RWPE2 (cell line): ENCODE data around the gene APBB1IP.

ENCODE experiments used
- ATAC-seq: fragments of 200-7000 bp; cut with Tn5 transposase; 3 replicates; pipeline ENCODE4 v1.9.1; 2021; ENCODE audit warnings: low read depth
- DNase-seq: peaks from one replicate; pipeline ENCODE4 v3.0.0-alpha.2; 2020; ENCODE audit warnings: low spot score
- H3K27ac ChIP-seq: fragments of 450-650 bp; 2 replicates; pipeline ENCODE4 v1.5.1; 2017; ENCODE audit warnings: mild to moderate bottlenecking; ENCODE audit not compliant: poor library complexity, severe bottlenecking
- H3K27me3 ChIP-seq: fragments of 250-450 bp; sonication (Bioruptor Pico); 2 replicates; pipeline ENCODE4 v1.5.1; 2021; ENCODE audit warnings: mild to moderate bottlenecking, moderate library complexity; ENCODE audit not compliant: insufficient read depth, poor library complexity, severe bottlenecking
- H3K36me3 ChIP-seq: fragments of 250-450 bp; sonication (Bioruptor Pico); 2 replicates; pipeline ENCODE4 v1.5.1; 2020; ENCODE audit warnings: low read depth, mild to moderate bottlenecking, moderate library complexity
- H3K4me1 ChIP-seq: fragments of 250-450 bp; sonication (Bioruptor Pico); 2 replicates; pipeline ENCODE4 v1.5.1; 2021; ENCODE audit warnings: mild to moderate bottlenecking, moderate library complexity; ENCODE audit not compliant: insufficient read depth, poor library complexity, severe bottlenecking
- H3K4me3 ChIP-seq: fragments of 250-450 bp; sonication (Bioruptor Pico); 2 replicates; pipeline ENCODE4 v1.5.1; 2021; ENCODE audit warnings: mild to moderate bottlenecking, moderate library complexity; ENCODE audit not compliant: severe bottlenecking
- H3K9me3 ChIP-seq: fragments of 250-450 bp; sonication (Bioruptor Pico); 2 replicates; pipeline ENCODE4 v1.5.1; 2021; ENCODE audit warnings: mild to moderate bottlenecking, moderate library complexity; ENCODE audit not compliant: severe bottlenecking
- TF ChIP-seq, protein P1 (sequence below): fragments of 450-650 bp; IDR thresholded peaks from one replicate; pipeline ENCODE4 v1.5.1; 2017; ENCODE audit warnings: mild to moderate bottlenecking, moderate library complexity; ENCODE audit not compliant: poor library complexity, severe bottlenecking

The APBB1IP gene

DNA sequence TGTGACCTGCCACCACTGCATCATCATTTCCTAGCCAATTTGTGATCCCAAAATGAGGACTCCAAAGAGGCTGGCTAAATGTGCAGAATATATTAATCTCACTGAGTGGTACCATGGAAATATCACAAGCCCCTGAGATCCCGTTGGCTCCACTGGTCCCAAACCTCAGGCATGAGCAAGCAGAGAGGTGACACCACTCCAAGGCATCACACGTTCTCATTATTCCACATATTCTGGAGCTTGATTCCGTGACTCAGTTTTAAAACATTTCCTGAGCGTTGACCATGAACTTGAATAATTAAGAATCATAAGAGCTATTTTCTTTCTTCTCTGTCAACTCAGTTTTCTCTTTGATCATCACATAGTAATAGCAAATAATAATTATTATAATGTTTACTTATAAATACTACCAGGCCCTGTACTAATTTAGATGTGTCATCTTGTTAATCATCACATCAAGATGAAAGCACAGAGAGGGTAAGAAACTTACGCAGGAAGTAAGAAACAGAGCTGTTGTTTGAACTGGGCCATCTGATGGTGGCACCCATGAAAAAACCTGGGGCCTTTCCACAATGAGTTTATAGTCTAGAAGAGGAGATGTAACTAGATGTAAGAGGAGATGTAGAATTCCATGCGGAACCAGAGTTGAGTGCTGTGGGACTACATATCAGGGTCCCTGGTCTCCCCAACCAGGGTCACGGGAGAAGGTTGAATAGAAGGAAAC lies 3.5 kb downstream of the APBB1IP start:
- no peaks in the 10 kb centered on the region for H3K9me3 ChIP-seq
- no peaks in the 10 kb centered on the region for H3K36me3 ChIP-seq
- no peak overlapping the region for H3K27ac ChIP-seq
- H3K4me1 ChIP-seq = no peaks in the 10 kb centered on the region
- DNase-seq = no peak
- no peak overlapping the region for H3K4me3 ChIP-seq
- ATAC-seq = no peak
- H3K27me3 ChIP-seq = peaks cover 51% of the 10 kb centered on the region
- TF ChIP-seq, protein P1, sequence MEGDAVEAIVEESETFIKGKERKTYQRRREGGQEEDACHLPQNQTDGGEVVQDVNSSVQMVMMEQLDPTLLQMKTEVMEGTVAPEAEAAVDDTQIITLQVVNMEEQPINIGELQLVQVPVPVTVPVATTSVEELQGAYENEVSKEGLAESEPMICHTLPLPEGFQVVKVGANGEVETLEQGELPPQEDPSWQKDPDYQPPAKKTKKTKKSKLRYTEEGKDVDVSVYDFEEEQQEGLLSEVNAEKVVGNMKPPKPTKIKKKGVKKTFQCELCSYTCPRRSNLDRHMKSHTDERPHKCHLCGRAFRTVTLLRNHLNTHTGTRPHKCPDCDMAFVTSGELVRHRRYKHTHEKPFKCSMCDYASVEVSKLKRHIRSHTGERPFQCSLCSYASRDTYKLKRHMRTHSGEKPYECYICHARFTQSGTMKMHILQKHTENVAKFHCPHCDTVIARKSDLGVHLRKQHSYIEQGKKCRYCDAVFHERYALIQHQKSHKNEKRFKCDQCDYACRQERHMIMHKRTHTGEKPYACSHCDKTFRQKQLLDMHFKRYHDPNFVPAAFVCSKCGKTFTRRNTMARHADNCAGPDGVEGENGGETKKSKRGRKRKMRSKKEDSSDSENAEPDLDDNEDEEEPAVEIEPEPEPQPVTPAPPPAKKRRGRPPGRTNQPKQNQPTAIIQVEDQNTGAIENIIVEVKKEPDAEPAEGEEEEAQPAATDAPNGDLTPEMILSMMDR = no peak

DNA sequence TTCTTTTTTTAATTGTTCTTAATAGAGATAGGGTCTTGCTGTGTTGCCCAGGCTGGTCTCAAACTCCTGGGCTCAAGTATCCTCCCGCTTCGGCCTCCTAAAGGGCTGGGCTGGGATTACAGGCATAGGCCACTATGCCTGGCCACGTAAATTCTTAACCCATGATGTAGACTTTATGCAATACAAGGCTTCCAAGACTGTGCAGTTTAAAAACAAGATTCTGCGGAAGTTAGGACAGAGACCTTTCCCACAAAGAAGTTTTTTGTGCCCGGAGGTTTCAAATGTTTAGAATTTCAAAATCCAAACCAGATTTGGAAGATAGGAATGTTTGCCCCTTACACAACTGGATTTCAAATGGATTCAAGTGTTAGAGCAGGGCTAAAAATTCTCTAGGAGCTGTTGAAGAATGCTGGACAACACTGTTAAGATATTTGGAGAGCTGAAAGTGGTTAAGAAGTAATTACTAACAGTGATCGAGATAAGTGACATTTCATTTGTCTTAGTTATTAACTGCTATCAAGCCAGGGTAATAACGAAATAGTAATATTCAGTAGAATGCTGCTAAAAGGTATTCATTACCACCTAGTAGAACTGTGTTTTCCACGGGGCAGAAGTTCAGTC lies 7.4 kb downstream of the APBB1IP start:
- peaks cover 14% of the 10 kb centered on the region for H3K27me3 ChIP-seq
- no peaks in the 10 kb centered on the region for H3K9me3 ChIP-seq
- no peaks in the 10 kb centered on the region for H3K36me3 ChIP-seq
- H3K27ac ChIP-seq = no peak overlapping the region
- no peak overlapping the region for H3K4me3 ChIP-seq
- H3K4me1 ChIP-seq = no peaks in the 10 kb centered on the region
- TF ChIP-seq, protein P1 = no peak
- DNase-seq (no peak), ATAC-seq (no peak)

DNA sequence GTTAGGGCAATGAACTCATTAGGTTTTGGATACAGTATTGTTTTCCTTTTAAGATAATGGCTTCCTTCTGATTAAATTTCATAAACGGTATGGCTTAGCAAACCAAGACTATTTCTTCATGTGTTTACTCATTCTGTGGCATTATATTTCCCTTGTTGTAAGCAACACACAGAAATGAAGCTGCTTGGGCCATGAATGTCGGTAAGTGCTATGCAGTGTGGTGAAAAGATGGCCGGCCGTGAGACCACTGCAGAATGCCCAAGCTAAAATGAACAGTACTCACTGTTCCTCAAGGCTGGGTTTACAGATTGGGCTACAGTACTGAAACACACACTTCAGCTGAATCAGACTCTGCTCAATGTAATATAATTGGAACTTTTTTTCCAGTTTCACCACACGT lies 8.1 kb downstream of the APBB1IP start:
- Histone ChIP-seq H3K9me3 (no peaks in the 10 kb centered on the region), H3K27me3 (peaks cover 9% of the 10 kb centered on the region), H3K27ac (no peak overlapping the region), H3K4me3 (no peak overlapping the region), H3K36me3 (no peaks in the 10 kb centered on the region), H3K4me1 (no peaks in the 10 kb centered on the region)
- ATAC-seq = no peak
- no peak for DNase-seq
- TF ChIP-seq, protein P1 = no peak

DNA sequence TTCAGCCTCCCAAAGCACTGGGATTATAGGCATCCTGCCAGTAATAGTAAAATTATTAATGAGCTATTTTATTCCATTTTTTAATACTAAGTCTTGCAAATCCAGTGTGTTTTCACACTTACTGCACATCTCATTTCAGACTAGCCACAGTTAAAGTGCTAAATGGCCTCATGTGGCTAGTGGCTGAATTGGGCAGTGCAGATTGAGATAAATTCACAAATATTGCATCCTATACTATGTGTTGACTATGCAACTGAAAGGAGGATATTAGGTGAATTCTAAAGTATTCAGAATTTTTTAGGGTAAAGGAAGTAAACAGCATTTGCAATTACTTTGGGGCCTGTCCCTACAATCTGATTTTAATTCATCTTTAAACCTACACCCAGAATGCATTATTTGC lies 10.2 kb downstream of the APBB1IP start:
- DNase-seq = no peak
- no peaks in the 10 kb centered on the region for H3K36me3 ChIP-seq
- no peaks in the 10 kb centered on the region for H3K4me1 ChIP-seq
- H3K27me3 ChIP-seq = no peaks in the 10 kb centered on the region
- no peaks in the 10 kb centered on the region for H3K9me3 ChIP-seq
- H3K4me3 ChIP-seq = no peak overlapping the region
- ATAC-seq = no peak
- no peak overlapping the region for H3K27ac ChIP-seq
- TF ChIP-seq, protein P1 = no peak
